ENCODE results near the gene ZNF425.
"Not testable (repeated sequence)": the region's sequence is repeated elsewhere in the genome, so short reads cannot be mapped to it uniquely, and the experiment has no call there.

The ZNF425 gene

DNA sequence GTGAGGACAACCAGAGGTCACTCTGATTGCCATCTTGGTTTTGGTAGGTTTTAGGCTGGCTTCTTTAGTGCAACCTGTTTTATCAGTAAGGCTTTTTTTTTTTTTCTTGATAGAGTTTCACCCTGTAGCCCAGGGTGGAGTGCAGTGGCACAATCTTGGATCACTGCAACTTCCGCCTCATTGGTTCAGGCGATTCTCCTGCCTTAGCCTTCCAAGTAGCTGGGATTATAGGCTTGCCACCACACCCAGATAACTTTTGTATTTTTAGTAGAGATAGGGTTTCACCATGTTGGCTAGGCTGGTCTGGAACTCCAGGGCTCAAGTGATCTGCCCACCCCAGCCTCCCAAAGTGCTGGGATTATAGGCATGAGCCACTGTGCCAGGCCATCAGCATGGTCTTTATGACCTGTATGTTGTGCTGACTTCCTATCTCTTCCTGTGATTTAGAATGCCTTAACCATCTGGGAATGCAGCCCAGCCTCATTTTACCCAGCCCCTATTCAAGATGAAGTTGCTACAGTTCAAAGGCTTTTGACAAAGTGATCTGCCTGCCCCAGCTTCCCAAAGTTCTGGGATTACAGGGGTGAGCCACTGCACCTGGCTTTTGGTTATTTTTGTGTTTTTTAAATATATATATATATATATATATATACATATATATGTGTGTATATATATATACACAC lies 7.0 kb upstream of the ZNF425 start:
- no peak for DNase-seq (ENCODE audit: low read depth in 2 of 2, low spot score in 1 of 2)

DNA sequence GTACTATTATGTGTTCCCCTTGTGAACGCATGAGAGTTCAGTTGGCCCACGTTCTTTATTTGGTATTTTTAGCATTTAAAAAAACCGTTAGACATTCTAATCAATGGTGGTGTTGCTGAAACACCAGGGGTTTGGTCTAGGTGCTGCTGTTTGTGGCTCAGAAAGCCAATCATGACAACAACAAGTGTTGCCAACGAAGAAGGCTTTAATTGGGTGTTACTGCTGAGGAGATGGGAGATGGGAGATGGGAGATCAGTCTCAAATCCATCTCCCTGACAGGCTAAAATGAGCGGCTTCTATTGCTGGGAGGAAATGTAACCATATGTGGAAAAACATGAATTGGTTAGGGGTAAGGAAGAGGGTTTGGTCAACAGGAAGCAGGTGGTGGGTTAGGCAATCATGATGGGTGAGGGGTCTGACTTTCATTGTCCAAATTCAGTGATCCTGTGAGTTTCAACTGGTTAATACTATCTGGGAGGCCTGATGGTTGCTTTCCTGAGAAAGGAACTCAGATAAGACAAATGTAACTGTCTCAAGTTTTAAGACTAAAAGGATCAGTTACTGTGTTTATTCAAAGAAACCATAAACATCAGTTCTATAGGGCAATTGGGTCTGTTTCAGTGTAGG lies 4.6 kb upstream of the ZNF425 start:
- DNase-seq (ENCODE audit: low read depth in 2 of 2, low spot score in 1 of 2), result no peak

DNA sequence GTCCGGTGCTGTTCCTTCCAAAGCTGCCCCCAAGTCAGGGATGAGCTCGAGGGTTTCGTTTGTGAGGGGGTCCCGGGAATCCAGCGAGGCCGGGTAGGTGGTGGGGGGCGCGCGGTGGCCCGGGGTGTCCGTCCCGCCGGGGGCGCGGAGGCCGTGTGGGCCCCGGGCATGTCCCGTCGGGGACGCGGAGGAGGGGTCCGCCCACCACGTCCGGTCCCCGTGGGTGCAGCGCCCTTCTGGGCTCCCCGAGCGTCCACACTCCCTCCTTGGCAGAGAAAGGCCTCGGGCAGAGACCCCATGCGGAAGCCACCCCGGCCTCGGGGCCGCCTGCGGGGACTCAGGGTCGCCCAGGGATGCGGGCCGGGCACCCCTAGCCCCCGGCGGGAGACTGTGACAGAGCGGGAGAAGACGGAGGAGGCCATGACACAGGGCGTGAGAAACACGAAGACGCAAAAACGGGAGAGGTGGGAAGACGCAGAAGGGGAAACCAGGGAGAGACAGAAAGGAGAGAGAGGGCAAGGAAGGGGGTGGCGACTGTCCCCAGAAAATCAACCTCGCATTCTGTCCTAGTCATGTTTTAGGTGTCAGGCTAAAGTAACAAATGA lies 640 bp upstream of the ZNF425 start:
- peak; percentile 24 to 60 for DNase-seq (ENCODE audit: low read depth in 2 of 2, low spot score in 1 of 2)

- no peak for DNase-seq (ENCODE audit: low read depth in 2 of 2, low spot score in 1 of 2)
Observed at GRCh38 chr7:149125189-149125862, 798 bp downstream of the ZNF425 start.

DNA sequence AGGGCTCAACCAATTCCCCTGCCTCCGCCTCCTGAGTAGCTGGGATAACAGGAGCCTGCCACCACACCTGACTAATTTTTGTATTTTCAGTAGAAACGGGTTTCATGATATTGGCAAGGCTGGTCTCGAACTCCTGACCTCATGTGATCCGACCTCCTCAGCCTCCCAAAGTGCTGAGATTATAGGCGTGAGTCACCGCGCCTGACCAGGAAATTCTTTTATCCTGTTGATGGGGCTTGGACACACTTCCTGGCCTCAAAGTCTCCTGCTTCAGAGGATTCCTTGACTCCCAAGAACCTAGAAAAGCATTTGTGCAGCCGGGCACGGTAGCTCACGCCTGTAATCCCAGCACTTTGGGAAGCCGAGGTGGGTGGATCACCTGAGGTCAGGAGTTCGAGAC lies 16.2 kb downstream of the ZNF425 start:
- DNase-seq (ENCODE audit: low read depth in 2 of 2, low spot score in 1 of 2), result no peak

- no peak for DNase-seq (ENCODE audit: low read depth in 2 of 2, low spot score in 1 of 2)
Observed at GRCh38 chr7:149104749-149105148, 21.4 kb downstream of the ZNF425 start.

GRCh38 chr7:149104214-149104613 lies 21.9 kb downstream of the ZNF425 start:
- no peak for DNase-seq (ENCODE audit: low read depth in 2 of 2, low spot score in 1 of 2)

- DNase-seq (ENCODE audit: low read depth in 2 of 2, low spot score in 1 of 2), result no peak
Observed at GRCh38 chr7:149103424-149103823, 22.7 kb downstream of the ZNF425 start.

GRCh38 chr7:149102666-149103065 lies 23.5 kb downstream of the ZNF425 start:
- no peak for DNase-seq (ENCODE audit: low read depth in 2 of 2, low spot score in 1 of 2)

GRCh38 chr7:149100821-149101220 lies 25.3 kb downstream of the ZNF425 start:
- no peak for DNase-seq (ENCODE audit: low read depth in 2 of 2, low spot score in 1 of 2)

GRCh38 chr7:149099058-149099457 lies 27.1 kb downstream of the ZNF425 start:
- DNase-seq (ENCODE audit: low read depth in 2 of 2, low spot score in 1 of 2), result no peak

GRCh38 chr7:149097088-149097487 lies 29.0 kb downstream of the ZNF425 start:
- no peak for DNase-seq (ENCODE audit: low read depth in 2 of 2, low spot score in 1 of 2)

DNA sequence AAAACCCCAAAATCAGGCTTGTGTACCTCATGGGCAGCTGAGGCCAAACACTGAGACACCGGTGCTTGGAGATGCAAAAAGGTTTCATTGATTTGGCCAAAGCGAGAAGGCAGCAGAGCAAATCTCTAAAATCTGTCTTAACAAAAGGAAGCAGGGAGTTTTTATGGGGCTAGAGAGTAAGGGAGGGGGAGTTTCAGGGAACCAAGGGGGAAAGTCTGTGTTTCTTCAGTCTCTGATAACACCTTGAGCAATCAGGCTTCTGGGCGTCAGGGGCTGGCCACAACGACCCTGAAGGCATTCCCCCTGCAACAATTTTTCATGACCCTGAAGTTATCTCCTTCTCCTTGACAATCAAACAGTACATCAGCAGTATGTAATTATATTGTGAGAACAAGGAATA lies 32.9 kb downstream of the ZNF425 start:
- no peak for DNase-seq (ENCODE audit: low read depth in 2 of 2, low spot score in 1 of 2)

DNA sequence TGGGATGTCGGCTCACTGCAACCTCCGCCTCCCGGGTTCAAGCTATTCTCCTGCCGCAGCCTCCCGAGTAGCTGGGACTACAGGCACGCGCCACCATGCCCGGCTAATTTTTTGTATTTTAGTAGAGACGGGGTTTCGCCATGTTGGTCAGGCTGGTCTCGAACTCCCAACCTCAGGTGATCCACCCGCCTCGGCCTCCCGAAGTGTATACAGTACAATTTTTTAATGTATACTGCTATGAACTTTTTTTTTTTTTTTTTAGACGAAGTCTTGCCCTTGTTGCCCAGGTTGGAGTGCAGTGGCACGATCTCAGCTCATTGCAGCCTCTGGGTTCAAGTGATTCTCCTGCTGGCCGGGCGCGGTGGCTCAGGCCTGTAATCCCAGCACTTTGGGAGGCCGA lies 33.9 kb downstream of the ZNF425 start:
- DNase-seq (ENCODE audit: low read depth in 2 of 2, low spot score in 1 of 2), result not testable (repeated sequence)

DNA sequence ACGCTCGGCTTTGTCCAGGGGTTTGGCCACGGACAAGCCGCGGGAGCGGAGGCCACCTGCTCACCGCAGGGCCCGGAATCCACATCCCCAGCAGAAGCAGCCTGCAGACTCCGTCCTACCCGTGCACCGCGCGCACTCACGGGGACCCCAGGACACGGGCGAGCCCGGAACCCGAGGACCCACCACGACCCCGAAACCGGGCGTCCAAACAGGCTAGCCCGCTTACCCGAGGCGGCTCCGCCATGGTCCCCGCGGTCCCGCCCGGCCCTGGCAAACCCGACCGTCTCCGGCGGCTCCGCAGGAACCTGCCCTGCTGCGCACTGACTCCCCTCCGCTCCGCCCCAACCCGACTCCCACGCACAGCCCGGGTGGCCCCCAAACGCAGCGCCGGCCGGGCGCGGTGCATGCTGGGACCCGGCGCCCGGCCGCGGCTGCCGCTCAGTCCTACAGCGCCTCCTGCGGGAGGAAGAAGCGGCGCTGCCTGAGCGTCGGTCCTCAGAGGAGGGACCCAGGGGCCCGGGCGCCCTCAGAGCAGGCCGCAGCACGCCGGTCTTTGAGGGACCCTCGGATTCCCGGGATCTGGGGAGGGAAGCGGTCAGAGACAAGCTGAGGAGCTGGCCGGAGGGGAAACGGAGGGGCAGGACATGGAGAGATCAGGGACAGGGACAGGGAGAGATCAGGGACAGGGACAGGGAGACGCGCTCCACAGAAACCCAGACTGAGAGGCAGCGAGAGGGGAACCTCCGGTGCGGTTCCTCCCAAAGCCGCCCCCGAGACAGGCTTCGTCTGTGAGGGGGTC lies 35.5 kb downstream of the ZNF425 start, which contains the start of gene ZNF786:
Gene ZNF786 (minus strand): TSS at position 322 of the 799 bp plus-strand sequence. CDS start 78 bp downstream, at position 244.
- peak; percentile 82 to 93 for DNase-seq (ENCODE audit: low read depth in 2 of 2, low spot score in 1 of 2)

DNA sequence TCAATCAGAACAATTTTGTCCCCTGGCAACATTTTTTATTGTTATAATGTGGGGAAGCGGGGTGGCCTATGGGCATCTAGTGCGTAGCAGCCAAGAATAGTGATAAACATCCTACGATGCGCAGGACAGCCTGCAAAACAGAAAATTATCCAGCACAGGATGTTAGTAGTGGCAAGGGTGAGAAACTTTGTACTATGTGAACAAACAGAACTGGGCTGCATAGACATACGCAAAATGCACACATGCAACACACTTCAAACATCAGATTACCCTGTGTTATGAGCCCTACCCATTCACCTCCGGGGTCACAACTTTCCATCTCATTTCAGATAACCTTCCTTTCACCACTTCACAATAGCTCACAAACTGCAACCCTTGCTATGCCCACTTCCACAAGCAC lies 38.7 kb downstream of the ZNF425 start:
- no peak for DNase-seq (ENCODE audit: low read depth in 2 of 2, low spot score in 1 of 2)

- no peak for DNase-seq (ENCODE audit: low read depth in 2 of 2, low spot score in 1 of 2)
Observed at GRCh38 chr7:149085866-149086265, 40.3 kb downstream of the ZNF425 start.

GRCh38 chr7:149084407-149084806 lies 41.7 kb downstream of the ZNF425 start:
- DNase-seq (ENCODE audit: low read depth in 2 of 2, low spot score in 1 of 2), result no peak

- no peak for DNase-seq (ENCODE audit: low read depth in 2 of 2, low spot score in 1 of 2)
Observed at GRCh38 chr7:149081914-149082313, 44.2 kb downstream of the ZNF425 start.

- no peak for DNase-seq (ENCODE audit: low read depth in 2 of 2, low spot score in 1 of 2)
Observed at GRCh38 chr7:149077594-149077993, 48.5 kb downstream of the ZNF425 start.

DNA sequence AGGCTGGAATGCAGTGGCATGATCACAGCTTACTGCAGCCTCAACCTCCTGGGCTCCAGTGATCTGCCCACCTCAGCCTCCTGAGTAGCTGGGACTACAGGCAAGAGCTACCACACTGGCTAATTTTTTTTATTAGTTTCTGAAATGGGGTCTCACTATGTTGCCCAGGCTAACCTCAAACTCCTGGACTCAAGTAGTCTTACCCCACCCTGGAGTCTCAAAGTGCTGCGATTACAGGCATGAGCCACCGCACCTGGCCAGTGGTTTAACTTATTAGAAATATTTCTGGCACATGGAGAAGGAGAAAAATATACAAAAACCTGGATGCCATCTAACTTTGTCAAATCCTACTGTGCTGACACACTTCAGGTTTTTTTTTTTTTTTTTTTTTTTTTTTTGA lies 50.8 kb downstream of the ZNF425 start:
- DNase-seq (ENCODE audit: low read depth in 2 of 2, low spot score in 1 of 2), result no peak

All from stimulated activated CD8-positive, alpha-beta memory T cell treated with anti-CD3 and anti-CD28 coated beads, Interleukin-4, amount 100 ng/mL, for 4 hours (primary cell).